IMR-90 (cell line): ENCODE results near the gene DOK6. TPM values are rescaled to one million over a fixed set of nuclear protein-coding genes. Genes with fewer than 3 reads are reported as not detected.

Experiments
- ATAC-seq: fragments of 200-7000 bp; cut with Tn5 transposase; 2 replicates; pipeline ENCODE4 v1.9.1; 2020; ENCODE audit warnings: low read depth, mild to moderate bottlenecking, moderate library complexity
- BruUV-seq: library from RNA; stranded (reverse); fragments of 400-500 nt; replicated peaks from 2 replicates; lab custom pipeline; 2021; lab: Mats Ljungman, UMichigan
- CTCF ChIA-PET: fragments of 300-600 bp; formaldehyde crosslinking; extraction: SDS; loops from one replicate; lab custom pipeline; 2021; ENCODE audit warnings: antibody characterized with exemption; lab: Yijun Ruan, JAX
- POLR2A ChIA-PET: fragments of 300-600 bp; sonication (Branson Sonifier 250); formaldehyde crosslinking; loops from one replicate; lab custom pipeline; 2022; ENCODE audit warnings: antibody characterized with exemption; ENCODE audit not compliant: unreplicated experiment; lab: Charles Lee
- DNase-seq: peaks from one replicate; pipeline ENCODE4 v3.0.0; 2013
- H2AFZ ChIP-seq: replicated peaks from 2 replicates; pipeline ENCODE3; 2013; ENCODE audit warnings: low read length, mild to moderate bottlenecking; ENCODE audit not compliant: poor library complexity
- H2AK5ac ChIP-seq: 2 replicates; pipeline ENCODE4 v1.6.1; 2013; ENCODE audit warnings: low read depth, low read length, inconsistent platforms
- H2AK9ac ChIP-seq: replicated peaks from 2 replicates; pipeline ENCODE3; 2013; ENCODE audit warnings: mild to moderate bottlenecking, low read depth, low read length, moderate library complexity; ENCODE audit not compliant: poor library complexity
- H2BK120ac ChIP-seq: 2 replicates; pipeline ENCODE4 v1.6.1; 2013; ENCODE audit warnings: low read depth, low read length, inconsistent platforms
- H2BK15ac ChIP-seq: 3 replicates; pipeline ENCODE4 v1.6.1; 2013; ENCODE audit warnings: low read depth, low read length, inconsistent platforms
- H2BK20ac ChIP-seq: 2 replicates; pipeline ENCODE4 v1.6.1; 2013; ENCODE audit warnings: low read depth, mild to moderate bottlenecking, inconsistent platforms, low read length, moderate library complexity
- H2BK5ac ChIP-seq: 2 replicates; pipeline ENCODE4 v1.6.1; 2013; ENCODE audit warnings: mild to moderate bottlenecking, low read depth, low read length, inconsistent platforms; ENCODE audit not compliant: poor library complexity, severe bottlenecking
- H3K14ac ChIP-seq: replicated peaks from 2 replicates; pipeline ENCODE4 v1.6.1; 2013; ENCODE audit warnings: low read depth, low read length, inconsistent platforms
- H3K18ac ChIP-seq: 2 replicates; pipeline ENCODE4 v1.6.1; 2013; ENCODE audit warnings: low read depth, low read length, control low read depth
- H3K23ac ChIP-seq: 2 replicates; pipeline ENCODE4 v1.6.1; 2013; ENCODE audit warnings: low read depth, low read length, inconsistent platforms
- H3K27ac ChIP-seq: 2 replicates; pipeline ENCODE4 v1.5.1; 2013; ENCODE audit warnings: mild to moderate bottlenecking, control low read depth, low read length; ENCODE audit not compliant: insufficient read depth
- H3K27me3 ChIP-seq: 2 replicates; pipeline ENCODE4 v1.6.1; 2013; ENCODE audit warnings: low read length; ENCODE audit not compliant: control insufficient read depth, insufficient read depth
- H3K36me3 ChIP-seq: 2 replicates; pipeline ENCODE4 v1.6.1; 2013; ENCODE audit warnings: low read length, mixed read lengths; ENCODE audit not compliant: control insufficient read depth, insufficient read depth
- H3K4ac ChIP-seq: 2 replicates; pipeline ENCODE4 v1.6.1; 2013; ENCODE audit warnings: low read depth, low read length, inconsistent platforms
- H3K4me1 ChIP-seq: 2 replicates; pipeline ENCODE4 v1.6.1; 2013; ENCODE audit warnings: low read length, mixed read lengths; ENCODE audit not compliant: control insufficient read depth, insufficient read depth
- H3K4me2 ChIP-seq: 2 replicates; pipeline ENCODE4 v1.6.1; 2013; ENCODE audit warnings: low read depth, mild to moderate bottlenecking, control low read depth, low read length, moderate library complexity
- H3K4me3 ChIP-seq: 2 replicates; pipeline ENCODE4 v1.5.1; 2013; ENCODE audit warnings: low read depth, mild to moderate bottlenecking, control low read depth, low read length, moderate library complexity; ENCODE audit not compliant: insufficient read depth
- H3K56ac ChIP-seq: 2 replicates; pipeline ENCODE4 v1.6.1; 2013; ENCODE audit warnings: low read length, inconsistent platforms; ENCODE audit not compliant: insufficient read depth; ENCODE audit errors: extremely low read depth
- H3K79me1 ChIP-seq, 2 experiments: 2 replicates each; pipeline ENCODE4 v1.6.1; 2013; ENCODE audit warnings: low read length in 2 of 2, inconsistent platforms in 1 of 2, low read depth in 1 of 2
- H3K9ac ChIP-seq: 2 replicates; pipeline ENCODE4 v1.6.1; 2013; ENCODE audit warnings: low read depth, low read length, control low read depth
- H3K9me1 ChIP-seq: 2 replicates; pipeline ENCODE4 v1.6.1; 2013; ENCODE audit warnings: low read length, inconsistent platforms; ENCODE audit not compliant: insufficient read depth
- H3K9me3 ChIP-seq: 2 replicates; pipeline ENCODE4 v1.6.1; 2013; ENCODE audit warnings: low read length; ENCODE audit not compliant: control insufficient read depth, insufficient read depth
- H4K20me1 ChIP-seq: 2 replicates; pipeline ENCODE4 v1.6.1; 2013; ENCODE audit warnings: low read length, inconsistent platforms; ENCODE audit not compliant: insufficient read depth
- H4K5ac ChIP-seq: 2 replicates; pipeline ENCODE4 v1.6.1; 2013; ENCODE audit warnings: mild to moderate bottlenecking, low read depth, low read length, control low read depth
- H4K8ac ChIP-seq, 2 experiments: 2 replicates each; pipeline ENCODE4 v1.6.1; 2013; ENCODE audit warnings: low read depth in 2 of 2, low read length in 2 of 2, control low read depth in 1 of 2, inconsistent platforms in 1 of 2
- H4K91ac ChIP-seq: 2 replicates; pipeline ENCODE4 v1.6.1; 2013; ENCODE audit warnings: low read depth, low read length, inconsistent platforms; ENCODE audit not compliant: insufficient read depth
- BHLHE40 ChIP-seq: fragments of 150-350 bp; IDR thresholded peaks from 2 replicates; pipeline ENCODE4 v1.6.1; 2016; ENCODE audit warnings: mild to moderate bottlenecking, low read depth, low read length
- CEBPB ChIP-seq: IDR thresholded peaks from 2 replicates; pipeline ENCODE4 v1.6.1; 2012; ENCODE audit warnings: low read depth, low read length, improper control_type of control experiment
- CHD1 ChIP-seq: IDR thresholded peaks from 2 replicates; pipeline ENCODE4 v1.6.1; 2012; ENCODE audit warnings: low read depth, low read length, improper control_type of control experiment
- CTCF ChIP-seq: conservative IDR thresholded peaks from 2 replicates; pipeline ENCODE4 v1.5.1; 2012; ENCODE audit warnings: mild to moderate bottlenecking, low read depth, low read length, improper control_type of control experiment
- FOS ChIP-seq: fragments of 150-350 bp; IDR thresholded peaks from 2 replicates; pipeline ENCODE4 v1.6.1; 2016; ENCODE audit warnings: low read depth, low read length
- MAFK ChIP-seq: IDR thresholded peaks from 2 replicates; pipeline ENCODE4 v1.6.1; 2012; ENCODE audit warnings: low read depth, low read length, improper control_type of control experiment
- MAZ ChIP-seq: IDR thresholded peaks from 2 replicates; pipeline ENCODE4 v1.6.1; 2012; ENCODE audit warnings: low read depth, mild to moderate bottlenecking, low read length, improper control_type of control experiment, moderate library complexity, borderline replicate concordance
- MXI1 ChIP-seq: IDR thresholded peaks from 2 replicates; pipeline ENCODE4 v1.6.1; 2012; ENCODE audit warnings: low read depth, mild to moderate bottlenecking, low read length, moderate library complexity, borderline replicate concordance
- POLR2A ChIP-seq: IDR thresholded peaks from 2 replicates; pipeline ENCODE4 v1.6.1; 2012; ENCODE audit warnings: mild to moderate bottlenecking, low read depth, low read length
- RAD21 ChIP-seq: IDR thresholded peaks from 2 replicates; pipeline ENCODE4 v1.6.1; 2012; ENCODE audit warnings: low read length, improper control_type of control experiment
- RCOR1 ChIP-seq: IDR thresholded peaks from 2 replicates; pipeline ENCODE4 v1.6.1; 2012; ENCODE audit warnings: mild to moderate bottlenecking, low read length, improper control_type of control experiment; ENCODE audit not compliant: insufficient replicate concordance
- RFX5 ChIP-seq: IDR thresholded peaks from 2 replicates; pipeline ENCODE4 v1.8.0; 2012; ENCODE audit warnings: low read depth, mild to moderate bottlenecking, low read length, moderate library complexity
- SMC3 ChIP-seq: fragments of 150-350 bp; IDR thresholded peaks from 2 replicates; pipeline ENCODE4 v1.6.1; 2016; ENCODE audit warnings: low read depth, mild to moderate bottlenecking, antibody characterized with exemption, low read length, moderate library complexity
- USF2 ChIP-seq: fragments of 150-350 bp; IDR thresholded peaks from 2 replicates; pipeline ENCODE4 v1.6.1; 2017; ENCODE audit warnings: mild to moderate bottlenecking, antibody characterized with exemption, low read length, low read depth
- WGBS, 2 experiments: methylation state at CpG; one replicate each; pipeline versions ENCODE4 v1.1.5 to v1.1.7; 2013; ENCODE audit warnings: missing lambda C conversion rate in 2 of 2; ENCODE audit not compliant: insufficient read length in 1 of 2; ENCODE audit errors: extremely low coverage in 2 of 2; 5-methylcytosine and 5-hydroxymethylcytosine counted together
- dilution Hi-C: fragments of 300-500 bp; cut with HindIII; formaldehyde crosslinking; loops from one replicate; pipeline ENCODE4 v1.14.3; 2018; ENCODE audit warnings: low sequenced_read_pairs; ENCODE audit not compliant: unreplicated experiment
- in situ Hi-C: fragments of 300-500 bp; cut with MboI; formaldehyde crosslinking; loops from 3 replicates; pipeline ENCODE4 v1.14.3; 2019; ENCODE audit warnings: low sequenced_read_pairs, inconsistent platforms, mixed read lengths
- intact Hi-C: fragments of 100-400 bp; cut with micrococcal nuclease; formaldehyde crosslinking; loops from 2 replicates; pipeline ENCODE4 v1.10.0; 2022
- polyA plus RNA-seq, 3 experiments: library from polyadenylated mRNA; depleted of rRNA; stranded (reverse); fragments of >200 nt; gene quantifications; 2 replicates each; pipeline ENCODE4 v1.2.3, GENCODE V29; 2012; ENCODE audit warnings: low replicate concordance in 1 of 3
- total RNA-seq: library from RNA; depleted of rRNA; stranded (reverse); fragments of >200 nt; gene quantifications from 2 replicates; pipeline ENCODE4 v1.2.3, GENCODE V29; 2012

The DOK6 gene
- total and polyA plus RNA-seq, 2 of the 4 experiments (the other 2 are of a cell fraction): 1.9 to 2.7 TPM

GRCh38 chr18:69590150-69590549 is 189.5 kb downstream of the DOK6 start:
- Histone ChIP-seq H4K8ac (no peak overlapping the region), H4K5ac (no peak overlapping the region), H2BK15ac (no peak overlapping the region), H2BK20ac (no peak overlapping the region), H2BK5ac (no peak overlapping the region), H3K9me3 (no peaks in the 10 kb centered on the region), H3K4me1 (no peaks in the 10 kb centered on the region), H3K4ac (no peak overlapping the region), H3K27me3 (no peaks in the 10 kb centered on the region), H3K36me3 (no peaks in the 10 kb centered on the region), H4K20me1 (no peaks in the 10 kb centered on the region), H2BK120ac (no peak overlapping the region), H3K79me1 (no peaks in the 10 kb centered on the region), H3K4me3 (no peak overlapping the region), H3K4me2 (no peak overlapping the region), H3K27ac (no peak overlapping the region), H2AFZ (no peak overlapping the region), H3K14ac (no peak overlapping the region), H3K9me1 (no peaks in the 10 kb centered on the region), H2AK9ac (no peak overlapping the region), H3K18ac (no peak overlapping the region), H3K23ac (no peak overlapping the region), H3K56ac (no peak overlapping the region), H4K91ac (no peak overlapping the region), H3K9ac (no peak overlapping the region), H2AK5ac (no peak overlapping the region)
- WGBS, 2 experiments: no CpG with 5 or more reads among the region's 3 CpGs
- dilution Hi-C loops (no loop called here), intact Hi-C loops (no loop called here), in situ Hi-C loops (no loop called here)
- no TSS peak for BruUV-seq
- TF ChIP-seq CTCF: no peak
- TF ChIP-seq POLR2A: no peak
- no peak for TF ChIP-seq RAD21
- no peak for TF ChIP-seq CEBPB
- no peak for TF ChIP-seq FOS
- TF ChIP-seq RCOR1: no peak
- TF ChIP-seq BHLHE40: no peak
- no peak for TF ChIP-seq SMC3
- no peak for TF ChIP-seq MXI1
- no peak for TF ChIP-seq RFX5
- no peak for TF ChIP-seq MAFK
- TF ChIP-seq USF2: no peak
- TF ChIP-seq CHD1: no peak
- TF ChIP-seq MAZ: no peak
- peak; percentile 11 for DNase-seq
- ChIA-PET POLR2A (no interaction called here), CTCF (no interaction called here)
- no peak for ATAC-seq
